Duodenal mucosa (tissue), 2 donors: ENCODE data around the gene ARHGEF28.

Experiments
- H3K27ac ChIP-seq: one replicate; pipeline ENCODE4 v1.7.0; 2013; ENCODE audit warnings: low read depth, low read length
- H3K27me3 ChIP-seq, 2 donors: one replicate each; pipeline ENCODE4 v1.7.0; 2013; ENCODE audit warnings: low read length in 2 of 2, control low read depth in 1 of 2; ENCODE audit not compliant: insufficient read depth in 2 of 2, control insufficient read depth in 1 of 2
- H3K36me3 ChIP-seq, 2 donors: one replicate each; pipeline ENCODE4 v1.7.0; 2013; ENCODE audit warnings: low read length in 2 of 2, control low read depth in 1 of 2; ENCODE audit not compliant: insufficient read depth in 2 of 2, control insufficient read depth in 1 of 2
- H3K4me1 ChIP-seq, 2 donors: one replicate each; pipeline ENCODE4 v1.7.0; 2013; ENCODE audit warnings: low read length in 2 of 2, control low read depth in 1 of 2; ENCODE audit not compliant: insufficient read depth in 2 of 2, control insufficient read depth in 1 of 2
- H3K4me3 ChIP-seq, 2 donors: one replicate each; pipeline ENCODE4 v1.7.0; 2013; ENCODE audit warnings: low read length in 2 of 2, low read depth in 1 of 2
- H3K9ac ChIP-seq, 2 donors: one replicate each; pipeline ENCODE4 v1.7.0; 2013; ENCODE audit warnings: low read length in 2 of 2, low read depth in 1 of 2
- H3K9me3 ChIP-seq, 2 donors: one replicate each; pipeline ENCODE4 v1.7.0; 2013; ENCODE audit warnings: low read length in 2 of 2, control low read depth in 1 of 2; ENCODE audit not compliant: control insufficient read depth in 1 of 2

The ARHGEF28 gene

DNA sequence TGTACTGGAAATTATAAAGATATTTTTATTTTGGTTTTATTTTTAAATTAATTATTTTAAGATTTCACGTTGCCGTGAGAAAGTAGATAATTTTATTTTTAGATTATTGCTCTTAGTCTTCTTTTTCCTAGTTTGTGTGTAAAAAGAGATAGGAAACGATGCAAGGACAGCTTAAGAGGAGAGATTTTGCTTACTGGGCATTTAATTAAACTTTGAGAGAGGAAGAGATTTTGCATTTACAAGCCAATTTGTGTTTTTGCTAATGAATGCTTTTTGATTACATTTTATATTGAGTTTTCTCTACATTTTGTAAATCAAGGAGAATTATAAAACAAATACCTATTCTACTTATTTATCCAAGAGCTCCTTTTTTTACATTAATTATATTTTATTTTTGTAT lies 64.0 kb downstream of the ARHGEF28 start:
- H3K36me3 ChIP-seq: no peaks in the 10 kb centered on the region
- no peaks in the 10 kb centered on the region for H3K9me3 ChIP-seq

DNA sequence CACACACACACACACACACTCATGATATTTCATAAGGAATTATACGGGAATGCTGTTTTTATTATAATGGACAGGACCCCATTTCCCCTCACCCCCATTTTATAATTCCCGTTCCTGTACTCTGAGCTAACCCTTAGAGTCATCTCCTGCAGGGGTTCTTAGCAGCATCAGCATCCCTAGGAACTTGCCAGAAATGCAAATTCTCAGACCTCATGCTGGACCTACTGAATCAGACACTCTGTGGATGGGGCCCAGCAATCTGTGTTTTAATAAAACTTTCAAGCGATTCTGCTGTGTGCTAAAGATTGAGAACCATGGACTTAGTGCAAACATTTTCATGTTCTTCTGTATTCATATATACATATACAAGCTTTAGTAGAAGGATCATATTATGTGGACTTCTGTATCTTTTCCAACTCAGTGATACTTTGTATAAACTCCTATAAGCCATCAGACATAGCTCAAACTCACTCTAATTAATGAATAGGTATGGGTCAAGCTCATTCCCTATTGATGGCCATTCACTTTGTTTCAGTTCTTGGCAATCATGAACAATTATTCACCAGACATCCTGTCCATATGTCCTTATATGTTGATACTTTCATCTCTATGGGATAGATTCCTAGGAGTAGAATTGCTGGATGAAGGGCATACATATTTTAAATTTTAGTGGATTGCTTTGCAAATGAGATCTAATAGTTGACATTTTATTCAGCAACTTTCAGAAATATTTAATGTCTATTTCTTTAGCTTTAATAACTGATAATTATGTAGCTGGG lies 65.5 kb downstream of the ARHGEF28 start:
- Histone ChIP-seq H3K9me3 (no peaks in the 10 kb centered on the region), H3K4me1 (no peaks in the 10 kb centered on the region), H3K36me3 (no peaks in the 10 kb centered on the region), H3K9ac (no peak overlapping the region), H3K27me3 (no peaks in the 10 kb centered on the region), H3K4me3 (no peak overlapping the region), H3K27ac (no peak overlapping the region)

More for the DNA sequence above, 64.0 kb downstream of the ARHGEF28 start:
- no peak overlapping the region for H3K27ac ChIP-seq
- no peak overlapping the region for H3K4me3 ChIP-seq
- H3K4me1 ChIP-seq: no peaks in the 10 kb centered on the region
- H3K27me3 ChIP-seq: no peaks in the 10 kb centered on the region
- no peak overlapping the region for H3K9ac ChIP-seq

GRCh38 chr5:73692166-73692640 lies 66.2 kb downstream of the ARHGEF28 start:
- Histone ChIP-seq H3K4me1 (no peaks in the 10 kb centered on the region), H3K9me3 (no peaks in the 10 kb centered on the region), H3K4me3 (no peak overlapping the region), H3K27me3 (no peaks in the 10 kb centered on the region), H3K9ac (no peak overlapping the region), H3K36me3 (no peaks in the 10 kb centered on the region), H3K27ac (no peak overlapping the region)

DNA sequence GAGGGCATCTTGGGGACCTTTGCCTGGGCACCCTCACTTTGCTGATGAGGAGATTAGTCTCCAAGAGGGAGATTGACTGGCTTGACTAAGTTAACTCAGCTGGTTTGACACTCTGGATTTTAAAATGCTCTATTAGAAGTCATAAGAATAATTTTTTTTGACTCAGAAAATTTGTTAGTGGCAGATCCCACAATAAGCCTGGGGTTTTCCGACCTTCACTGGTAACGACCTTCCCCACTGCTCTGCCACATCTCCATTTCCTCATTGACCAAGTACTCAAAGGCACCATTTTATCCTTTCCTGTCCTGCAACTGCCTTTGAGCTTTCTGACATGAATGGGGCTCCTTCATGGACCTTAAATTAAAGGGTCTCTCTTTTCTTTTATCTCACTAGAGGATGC lies 67.0 kb downstream of the ARHGEF28 start:
- no peaks in the 10 kb centered on the region for H3K36me3 ChIP-seq
- no peak overlapping the region for H3K27ac ChIP-seq
- no peak overlapping the region for H3K9ac ChIP-seq
- no peak overlapping the region for H3K4me3 ChIP-seq
- H3K4me1 ChIP-seq: no peaks in the 10 kb centered on the region
- no peaks in the 10 kb centered on the region for H3K27me3 ChIP-seq
- H3K9me3 ChIP-seq: no peaks in the 10 kb centered on the region

DNA sequence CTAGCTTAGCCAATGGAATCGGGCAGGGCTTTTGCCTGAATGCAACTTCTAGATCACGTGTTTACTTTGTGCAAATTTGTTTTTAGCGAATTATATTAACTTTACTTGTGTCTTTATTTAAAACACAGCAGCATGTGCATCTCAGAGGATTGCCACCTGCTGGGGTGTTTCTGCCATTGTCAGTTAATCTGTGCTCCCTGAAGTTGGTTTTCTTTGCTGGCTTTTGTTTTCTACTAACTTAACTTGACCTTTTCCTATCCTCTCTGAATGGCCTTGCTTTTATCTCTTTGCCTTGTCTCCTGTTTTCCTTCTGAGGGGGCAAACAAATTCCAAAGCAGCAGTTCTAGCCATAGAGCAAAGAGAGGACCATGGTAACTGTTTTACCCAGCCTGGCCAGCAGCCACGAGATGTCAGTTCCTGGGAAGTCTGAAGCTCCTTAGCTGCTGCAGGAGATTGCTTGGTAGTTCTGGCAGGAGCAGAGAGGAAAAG lies 67.6 kb downstream of the ARHGEF28 start:
- no peaks in the 10 kb centered on the region for H3K27me3 ChIP-seq
- no peak overlapping the region for H3K4me3 ChIP-seq
- H3K4me1 ChIP-seq: no peaks in the 10 kb centered on the region
- no peaks in the 10 kb centered on the region for H3K9me3 ChIP-seq
- H3K36me3 ChIP-seq: no peaks in the 10 kb centered on the region
- no peak overlapping the region for H3K9ac ChIP-seq
- H3K27ac ChIP-seq: no peak overlapping the region

GRCh38 chr5:73694089-73694488 lies 68.1 kb downstream of the ARHGEF28 start:
- H3K9me3 ChIP-seq: no peaks in the 10 kb centered on the region
- H3K4me1 ChIP-seq: no peaks in the 10 kb centered on the region
- H3K27ac ChIP-seq: no peak overlapping the region
- no peaks in the 10 kb centered on the region for H3K27me3 ChIP-seq
- H3K4me3 ChIP-seq: no peak overlapping the region
- no peaks in the 10 kb centered on the region for H3K36me3 ChIP-seq
- H3K9ac ChIP-seq: no peak overlapping the region

GRCh38 chr5:73698011-73698410 lies 72.0 kb downstream of the ARHGEF28 start:
- H3K4me1 ChIP-seq: no peaks in the 10 kb centered on the region
- no peaks in the 10 kb centered on the region for H3K9me3 ChIP-seq
- no peaks in the 10 kb centered on the region for H3K36me3 ChIP-seq
- no peak overlapping the region for H3K9ac ChIP-seq
- no peak overlapping the region for H3K4me3 ChIP-seq
- no peaks in the 10 kb centered on the region for H3K27me3 ChIP-seq
- H3K27ac ChIP-seq: no peak overlapping the region

- H3K4me3 ChIP-seq: no peak overlapping the region
- H3K9ac ChIP-seq: no peak overlapping the region
- no peaks in the 10 kb centered on the region for H3K27me3 ChIP-seq
- no peaks in the 10 kb centered on the region for H3K9me3 ChIP-seq
- no peaks in the 10 kb centered on the region for H3K36me3 ChIP-seq
- H3K4me1 ChIP-seq: no peaks in the 10 kb centered on the region
- H3K27ac ChIP-seq: no peak overlapping the region
Observed at GRCh38 chr5:73701566-73701965, 75.6 kb downstream of the ARHGEF28 start.

GRCh38 chr5:73702534-73702933 lies 76.5 kb downstream of the ARHGEF28 start:
- Histone ChIP-seq H3K9me3 (no peaks in the 10 kb centered on the region), H3K9ac (no peak overlapping the region), H3K4me3 (no peak overlapping the region), H3K4me1 (no peaks in the 10 kb centered on the region), H3K27ac (no peak overlapping the region), H3K36me3 (no peaks in the 10 kb centered on the region), H3K27me3 (no peaks in the 10 kb centered on the region)

- Histone ChIP-seq H3K27ac (no peak overlapping the region), H3K4me1 (no peaks in the 10 kb centered on the region), H3K4me3 (no peak overlapping the region)
Observed at GRCh38 chr5:73702951-73703350, 77.0 kb downstream of the ARHGEF28 start.

More at GRCh38 chr5:73702951-73703350, 77.0 kb downstream of the ARHGEF28 start:
- no peaks in the 10 kb centered on the region for H3K27me3 ChIP-seq
- no peaks in the 10 kb centered on the region for H3K36me3 ChIP-seq
- H3K9me3 ChIP-seq: no peaks in the 10 kb centered on the region
- no peak overlapping the region for H3K9ac ChIP-seq
